Measurements from ENCODE around the gene TAF12. TPM values are rescaled to one million over a fixed set of nuclear protein-coding genes. Genes with fewer than 3 reads are reported as not detected.
"Not testable (repeated sequence)": the region's sequence is repeated elsewhere in the genome, so short reads cannot be mapped to it uniquely, and the experiment has no call there.

The TAF12 gene
- total RNA-seq, 4 donors from 2014 or later, result 33.5 to 81.6 (median 65.0) TPM

DNA sequence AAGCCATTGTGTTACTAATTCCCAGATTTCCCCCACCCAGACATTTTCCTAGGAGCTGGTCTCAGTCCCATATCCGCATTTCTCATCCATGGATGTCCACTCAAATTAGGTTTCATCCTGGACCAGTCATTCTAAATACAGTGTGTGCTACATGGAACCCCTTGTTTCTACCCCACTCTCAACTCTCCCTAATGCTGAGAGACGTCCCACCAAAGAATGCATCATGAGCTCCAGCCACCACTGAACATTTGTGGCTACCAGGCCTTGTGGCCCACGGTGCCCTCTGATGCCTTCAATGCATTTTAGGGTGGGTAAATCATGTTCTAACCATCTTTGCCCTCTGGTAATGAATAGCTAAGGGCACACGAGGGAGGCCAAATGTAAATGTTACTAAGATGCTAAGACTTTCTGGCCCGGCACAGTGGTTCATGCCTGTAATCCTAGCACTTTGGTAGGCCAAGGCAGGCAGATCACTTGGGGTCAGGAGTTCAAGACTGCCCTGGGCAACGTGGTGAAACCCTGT is 64.1 kb downstream of the TAF12 start:
- H3K9me3 ChIP-seq, result no peaks in the 10 kb centered on the region
- no peak for TF ChIP-seq POLR2A (IDR thresholded peaks at IDR 0.05)
- TF ChIP-seq CTCF (IDR thresholded peaks at IDR 0.05 in 4 of 5, conservative IDR thresholded peaks at IDR 0.05 in 1 of 5), result no peak
- in situ Hi-C loops (cut with MboI; ENCODE audit: low sequenced_read_pairs in 4 of 4), result loop anchor here in 1 of 4 donors (25.0 kb wide), 1 partner anchor 216 kb away; the partner anchor contains the start of gene PHACTR4
- no peaks in the 10 kb centered on the region for H3K27me3 ChIP-seq
- peaks cover 23 to 25% of the 10 kb centered on the region in 2 donors for H3K4me1 ChIP-seq
- intact Hi-C loops (cut with DNase I; ENCODE audit: low total_unique reads), result no loop called here
- ATAC-seq (no peak), DNase-seq (no peak)
- no peak overlapping the region for H3K27ac ChIP-seq
- peaks cover 0 to 62% of the 10 kb centered on the region in 2 donors for H3K36me3 ChIP-seq
- H3K4me3 ChIP-seq, result no peak overlapping the region

DNA sequence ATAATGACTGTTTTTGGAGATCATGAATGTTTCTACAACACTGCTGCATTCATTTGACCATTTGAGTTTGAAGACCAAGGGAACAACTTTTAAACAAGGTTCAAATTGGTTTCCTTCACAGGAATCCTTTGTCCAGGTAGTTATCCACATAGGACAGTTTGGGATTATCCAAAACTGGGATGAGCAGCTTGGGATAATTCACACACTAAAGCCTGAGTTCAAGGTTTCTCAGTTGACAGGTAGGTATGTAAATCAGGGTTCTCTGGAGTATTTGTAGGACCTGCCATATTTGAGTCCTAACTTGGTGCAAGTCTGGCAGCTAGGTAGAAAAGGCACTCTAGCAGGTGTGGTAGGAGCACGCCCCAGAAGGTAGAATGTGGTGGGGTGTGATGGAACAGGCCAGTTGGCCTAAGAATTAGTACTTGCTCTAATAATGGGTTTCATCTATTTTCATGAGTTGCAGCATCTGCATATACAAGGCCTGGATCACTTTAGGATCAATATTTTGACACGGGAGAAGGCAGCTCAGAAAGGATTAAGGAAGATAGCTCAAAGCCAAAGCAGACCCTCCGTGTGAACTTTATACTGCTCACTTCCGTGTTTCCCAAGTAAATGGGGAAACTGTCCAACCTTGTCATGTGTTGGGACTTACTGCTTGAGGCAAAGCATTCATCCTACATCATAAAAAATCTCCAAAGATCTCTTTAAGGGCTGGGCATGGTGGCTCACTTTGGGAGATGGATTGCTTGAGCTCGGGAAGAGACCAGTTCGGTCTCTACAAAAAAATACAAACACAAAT is 64.9 kb downstream of the TAF12 start:
- ATAC-seq (no peak), DNase-seq (no peak)
- TF ChIP-seq POLR2A (IDR thresholded peaks at IDR 0.05) (no peak), CTCF (IDR thresholded peaks at IDR 0.05 in 4 of 5, conservative IDR thresholded peaks at IDR 0.05 in 1 of 5) (no peak)
- Histone ChIP-seq H3K27ac (no peak overlapping the region), H3K36me3 (peaks cover 0 to 70% of the 10 kb centered on the region in 2 donors), H3K4me3 (no peak overlapping the region), H3K9me3 (no peaks in the 10 kb centered on the region), H3K4me1 (peaks cover 22% of the 10 kb centered on the region in 2 donors), H3K27me3 (no peaks in the 10 kb centered on the region)
- intact Hi-C loops (cut with DNase I; ENCODE audit: low total_unique reads), result no loop called here
- in situ Hi-C loops (cut with MboI; ENCODE audit: low sequenced_read_pairs in 4 of 4), result loop anchor here in 1 of 4 donors (25.0 kb wide), 1 partner anchor 216 kb away; the partner anchor contains the start of gene PHACTR4

DNA sequence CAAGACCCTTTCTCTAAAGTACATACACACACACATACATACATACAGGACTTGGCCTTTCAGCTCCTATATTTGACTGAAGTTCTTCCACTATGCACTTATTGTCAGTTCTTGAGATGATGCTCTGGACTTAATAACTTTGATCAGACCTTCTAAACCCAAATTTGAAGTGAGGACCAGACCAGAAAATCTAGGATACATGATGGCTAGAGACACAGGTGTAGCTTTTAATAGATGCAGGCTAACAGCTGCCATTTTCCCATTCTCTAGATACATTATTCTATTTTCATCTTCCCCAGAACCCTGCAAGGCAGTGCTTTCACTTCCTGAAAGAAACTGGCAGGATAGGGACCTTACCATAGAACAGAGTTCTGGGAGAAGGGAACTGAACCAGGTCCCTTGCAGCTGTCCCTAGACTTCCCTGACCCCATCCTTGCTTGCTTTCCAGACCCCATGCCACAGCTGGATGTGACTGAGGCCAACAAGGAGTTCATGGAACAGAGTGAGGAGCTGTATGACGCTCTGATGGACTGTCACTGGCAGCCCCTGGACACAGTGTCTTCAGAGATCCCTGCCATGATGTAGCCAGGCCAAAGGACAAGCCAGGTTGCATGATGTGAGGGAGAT is 65.7 kb downstream of the TAF12 start:
- Histone ChIP-seq H3K9me3 (no peaks in the 10 kb centered on the region), H3K27ac (no peak overlapping the region), H3K27me3 (no peaks in the 10 kb centered on the region), H3K36me3 (peaks cover 0 to 77% of the 10 kb centered on the region in 2 donors), H3K4me3 (no peak overlapping the region), H3K4me1 (peaks cover 15% of the 10 kb centered on the region in 2 donors)
- intact Hi-C loops (cut with DNase I; ENCODE audit: low total_unique reads) (no loop called here), in situ Hi-C loops (cut with MboI; ENCODE audit: low sequenced_read_pairs in 4 of 4) (loop anchor here in 1 of 4 donors (25.0 kb wide), 1 partner anchor 215 kb away; the partner anchor contains the start of gene PHACTR4)
- TF ChIP-seq CTCF (IDR thresholded peaks at IDR 0.05 in 4 of 5, conservative IDR thresholded peaks at IDR 0.05 in 1 of 5), result no peak
- TF ChIP-seq POLR2A (IDR thresholded peaks at IDR 0.05), result no peak
- DNase-seq, result no peak
- ATAC-seq, result no peak

DNA sequence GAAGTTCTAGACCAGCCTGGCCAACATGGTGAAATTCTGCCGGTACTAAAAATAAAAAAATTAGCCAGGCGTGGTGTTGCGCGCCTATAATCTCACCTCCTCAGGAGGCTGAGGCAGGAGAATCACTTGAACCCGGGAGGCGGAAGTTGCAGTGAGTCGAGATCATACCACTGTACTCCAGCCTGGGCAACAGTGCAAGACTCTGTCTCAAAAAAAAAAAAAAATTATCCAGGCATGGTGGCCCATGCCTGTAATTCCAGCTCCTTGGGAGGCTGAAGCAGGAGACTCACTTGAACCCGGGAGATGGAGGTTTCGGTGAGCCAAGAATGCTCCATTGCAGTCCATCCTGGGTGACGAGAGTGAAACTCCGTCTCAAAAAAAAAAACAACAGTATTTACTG is 69.3 kb downstream of the TAF12 start:
- DNase-seq (no peak), ATAC-seq (no peak)
- Histone ChIP-seq H3K9me3 (no peaks in the 10 kb centered on the region), H3K36me3 (peaks cover 0 to 88% of the 10 kb centered on the region in 2 donors), H3K4me1 (no peaks in the 10 kb centered on the region), H3K27me3 (no peaks in the 10 kb centered on the region), H3K27ac (no peak overlapping the region), H3K4me3 (no peak overlapping the region)
- intact Hi-C loops (cut with DNase I; ENCODE audit: low total_unique reads) (no loop called here), in situ Hi-C loops (cut with MboI; ENCODE audit: low sequenced_read_pairs in 4 of 4) (no loop called here)
- no peak for TF ChIP-seq CTCF (IDR thresholded peaks at IDR 0.05 in 4 of 5, conservative IDR thresholded peaks at IDR 0.05 in 1 of 5)
- no peak for TF ChIP-seq POLR2A (IDR thresholded peaks at IDR 0.05)

DNA sequence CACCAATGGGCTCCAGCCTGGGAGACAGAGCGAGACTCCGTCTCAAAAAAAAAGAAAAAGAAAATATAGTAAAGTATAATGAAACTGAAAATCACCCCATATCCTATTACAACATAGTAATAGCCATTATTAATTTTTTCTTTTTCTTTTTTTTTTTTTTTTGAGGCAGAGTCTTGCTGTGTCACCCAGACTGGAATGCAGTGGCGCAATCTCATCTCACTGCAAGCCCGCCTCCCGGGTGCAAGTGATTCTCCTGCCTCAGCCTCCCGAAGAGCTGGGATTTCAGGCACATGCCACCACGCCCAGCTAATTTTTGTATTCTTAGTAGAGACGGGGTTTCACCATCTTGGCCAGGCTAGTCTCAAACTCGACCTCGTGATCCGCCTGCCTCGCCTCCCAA is 70.0 kb downstream of the TAF12 start:
- DNase-seq; H3K4me1 ChIP-seq; ATAC-seq; H3K9me3 ChIP-seq; intact Hi-C loops (cut with DNase I; ENCODE audit: low total_unique reads); H3K4me3 ChIP-seq; in situ Hi-C loops (cut with MboI; ENCODE audit: low sequenced_read_pairs in 4 of 4); H3K27ac ChIP-seq; H3K27me3 ChIP-seq: not testable (repeated sequence)
- peaks cover 0 to 88% of the 10 kb centered on the region in 2 donors for H3K36me3 ChIP-seq

Measured in gastrocnemius medialis (tissue), 4 donors.